Measurements from ENCODE around the gene ESYT2. TPM values are rescaled to one million over a fixed set of nuclear protein-coding genes. Genes with fewer than 3 reads are reported as not detected.

The ESYT2 gene
- total RNA-seq, 1 donor from 2014 or later = 83.9 TPM

DNA sequence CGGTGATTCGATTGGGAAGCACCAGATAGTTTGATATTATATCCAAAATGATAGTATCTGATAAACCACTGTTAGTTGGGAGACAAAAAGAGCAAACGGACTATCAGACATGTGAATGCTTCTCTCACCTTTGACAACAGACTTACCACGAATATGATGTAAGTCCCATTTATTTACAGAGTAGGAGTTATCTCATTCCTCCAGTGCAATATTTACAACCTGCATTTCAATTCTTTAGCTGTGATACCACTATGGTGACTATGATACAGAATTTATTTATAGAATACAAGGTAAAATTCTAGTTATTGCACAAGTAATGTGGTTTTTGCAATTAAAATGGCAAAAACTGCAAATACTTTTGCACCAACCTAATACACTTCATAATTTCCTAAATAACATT lies 61.6 kb downstream of the ESYT2 start:
- no peak for DNase-seq (ENCODE audit: low spot score)

DNA sequence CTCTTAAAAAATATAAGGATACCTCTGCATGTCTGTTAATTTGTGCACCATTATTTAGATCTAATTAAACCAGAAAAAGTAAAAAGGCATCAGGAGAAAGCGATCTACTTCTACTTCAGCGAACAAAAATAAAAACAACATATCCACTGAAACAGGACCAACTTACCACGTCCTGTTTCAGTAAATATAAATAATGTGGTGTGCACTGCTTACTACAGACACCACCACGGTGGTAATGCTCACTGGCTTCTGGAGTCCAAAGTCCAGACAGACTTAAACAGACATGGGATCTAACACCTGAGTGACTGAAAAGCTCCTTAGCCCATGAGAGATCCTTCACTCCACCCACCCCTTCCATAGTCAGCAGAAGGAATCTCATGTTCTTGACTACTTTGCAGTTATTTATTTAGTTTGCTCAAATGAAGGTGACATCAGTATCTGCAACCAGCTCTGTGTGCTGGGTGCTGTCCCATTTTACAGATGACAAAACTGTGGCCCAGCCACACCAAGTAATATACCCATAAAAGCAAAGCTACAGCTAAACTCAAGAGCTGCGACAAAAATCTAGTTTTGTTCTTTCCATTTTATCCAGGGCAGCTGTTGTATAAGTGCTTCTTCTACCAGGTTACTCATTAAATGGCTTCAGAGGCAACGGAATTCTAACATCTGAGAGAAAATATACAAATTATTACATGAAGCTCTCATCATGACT lies 62.6 kb downstream of the ESYT2 start:
- no peak for DNase-seq (ENCODE audit: low spot score)

DNA sequence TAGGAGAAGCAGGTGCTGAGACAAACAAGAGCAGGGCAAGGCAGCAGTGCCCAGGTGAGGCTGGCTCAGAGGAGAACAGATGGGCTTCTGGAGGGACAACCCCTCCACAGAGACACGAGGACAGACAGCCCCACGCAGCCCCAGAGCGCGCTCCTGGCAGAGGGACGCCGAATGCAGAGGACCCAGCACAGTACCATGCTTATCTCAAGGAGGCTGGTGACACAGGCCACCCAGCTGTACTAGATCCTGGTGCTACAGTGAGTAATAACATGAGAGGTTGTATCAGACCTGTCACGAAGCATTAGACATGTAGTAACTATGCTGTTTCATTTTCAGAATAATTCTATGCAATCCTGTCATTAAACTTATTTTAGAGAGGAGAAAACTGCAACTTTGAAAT lies 64.3 kb downstream of the ESYT2 start:
- no peak for DNase-seq (ENCODE audit: low spot score)

GRCh38 chr7:158763454-158764033 lies 65.8 kb downstream of the ESYT2 start:
- DNase-seq (ENCODE audit: low spot score) = no peak

GRCh38 chr7:158761945-158762344 lies 67.4 kb downstream of the ESYT2 start:
- DNase-seq (ENCODE audit: low spot score) = no peak

DNA sequence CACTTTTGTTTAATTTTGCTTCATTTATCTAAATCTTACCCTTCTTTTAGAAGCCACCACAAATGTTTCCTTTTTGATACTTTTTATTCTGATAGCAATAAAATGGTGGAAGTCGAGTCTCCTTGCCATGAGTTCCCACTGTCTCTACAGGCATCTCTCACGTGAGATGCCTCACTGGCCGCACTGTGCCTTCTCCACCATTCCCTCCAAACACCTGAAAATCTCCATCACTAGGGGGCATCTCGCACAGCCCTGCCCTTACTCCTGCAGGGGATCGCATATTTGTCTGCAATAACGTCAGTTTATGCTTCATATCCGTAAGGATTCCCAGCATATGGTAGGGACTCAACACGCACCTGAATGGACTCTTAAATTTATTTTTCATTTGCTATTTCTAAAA lies 68.4 kb downstream of the ESYT2 start:
- no peak for DNase-seq (ENCODE audit: low spot score)

DNA sequence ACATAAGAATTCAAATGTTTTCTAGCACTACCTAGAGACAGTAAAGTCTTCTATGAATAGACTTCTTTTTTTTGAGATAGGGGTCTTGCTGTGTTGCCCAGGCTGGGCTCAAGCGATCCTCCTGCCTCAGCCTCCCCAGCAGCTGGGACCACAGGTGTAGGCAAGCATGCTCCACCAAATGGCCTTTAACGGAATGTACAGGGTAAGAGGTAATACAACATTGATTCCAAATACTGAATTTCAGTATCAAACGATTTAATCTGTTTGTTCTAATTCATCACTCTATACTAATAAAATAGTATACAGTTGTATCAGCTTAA lies 68.9 kb downstream of the ESYT2 start:
- DNase-seq (ENCODE audit: low spot score) = no peak

DNA sequence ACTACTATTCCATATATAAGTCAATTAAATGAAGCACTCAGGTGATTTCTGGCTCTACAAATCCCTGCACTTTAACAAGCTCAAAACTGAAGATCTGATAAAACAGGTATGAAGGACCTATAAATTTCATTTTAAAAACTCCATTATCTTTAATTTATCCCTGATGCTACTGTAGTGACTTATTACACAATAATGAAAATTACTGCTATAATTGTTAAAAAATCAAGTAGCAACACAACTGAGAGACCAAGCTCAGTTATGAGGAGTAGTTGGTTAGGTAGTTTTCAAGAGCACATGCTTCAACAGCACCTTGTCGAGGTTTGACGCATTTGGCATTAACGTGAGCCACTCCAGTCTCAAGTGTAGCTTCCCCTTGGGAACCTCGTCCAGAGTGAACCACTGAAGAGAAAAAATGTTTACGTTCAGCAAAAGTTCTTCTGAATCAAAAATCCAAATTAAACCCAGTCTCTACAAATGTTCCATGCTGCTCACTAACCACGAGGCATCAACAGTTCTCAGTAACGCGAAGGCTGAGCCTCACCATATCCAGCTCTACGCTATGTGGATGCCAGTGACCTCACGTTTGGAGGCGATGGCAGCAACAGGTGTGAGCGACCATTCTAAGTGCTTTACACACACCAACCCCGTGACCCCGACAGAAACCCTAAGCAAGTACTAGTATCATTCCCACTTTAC lies 69.4 kb downstream of the ESYT2 start:
- DNase-seq (ENCODE audit: low spot score) = no peak

DNA sequence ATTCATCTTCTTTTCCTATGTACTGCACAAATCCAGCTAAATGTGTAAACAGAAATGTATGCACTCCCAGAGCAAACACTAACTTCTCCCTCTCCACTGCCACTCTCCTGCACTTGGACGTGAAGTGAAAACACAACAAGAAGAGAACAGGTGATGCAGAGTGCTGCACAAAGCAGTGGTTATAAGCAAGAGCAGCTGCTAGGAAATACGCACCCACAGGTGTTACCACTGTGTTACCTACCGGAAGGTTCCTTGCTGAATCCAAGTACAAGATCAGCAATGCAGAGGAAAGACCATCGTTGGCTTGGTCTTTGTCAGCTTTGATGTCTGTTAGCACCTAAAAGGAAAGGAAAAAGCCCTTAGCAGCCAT lies 70.1 kb downstream of the ESYT2 start:
- no peak for DNase-seq (ENCODE audit: low spot score)

DNA sequence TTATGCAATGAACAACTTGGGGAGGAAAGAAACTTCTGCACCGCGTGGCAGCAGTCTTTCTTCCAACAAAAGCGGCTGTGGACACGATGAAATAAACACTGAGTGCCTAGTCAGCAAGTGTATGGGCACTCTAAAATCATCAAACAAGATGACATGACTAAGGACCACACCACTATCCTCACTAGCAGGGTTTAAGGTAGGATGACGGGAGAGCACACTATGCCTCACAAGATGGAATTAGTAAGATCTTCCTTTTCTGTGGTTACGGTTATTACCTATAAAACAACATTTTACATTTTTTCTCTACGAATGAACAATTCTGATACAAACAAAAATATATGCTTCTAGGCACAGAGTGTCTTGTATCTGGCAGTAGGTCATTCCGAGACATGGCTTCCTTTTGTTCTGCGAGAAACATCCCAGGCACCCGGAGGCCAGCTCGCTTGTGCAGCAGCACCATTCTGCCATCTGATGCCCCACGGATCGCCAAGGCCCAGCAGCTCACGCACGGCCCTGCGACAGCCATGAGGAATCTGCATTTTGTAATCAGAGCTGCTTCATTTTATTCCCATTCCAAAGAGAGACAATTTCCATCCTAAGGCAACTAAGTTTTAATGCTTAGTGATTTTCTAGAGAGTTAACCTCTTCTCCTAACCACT lies 70.6 kb downstream of the ESYT2 start:
- DNase-seq (ENCODE audit: low spot score) = no peak

- no peak for DNase-seq (ENCODE audit: low spot score)
Observed at GRCh38 chr7:158757404-158757989, 71.8 kb downstream of the ESYT2 start.

- DNase-seq (ENCODE audit: low spot score) = no peak
Observed at GRCh38 chr7:158754746-158755444, 74.4 kb downstream of the ESYT2 start.

GRCh38 chr7:158753900-158754299 lies 75.4 kb downstream of the ESYT2 start:
- DNase-seq (ENCODE audit: low spot score) = no peak

DNA sequence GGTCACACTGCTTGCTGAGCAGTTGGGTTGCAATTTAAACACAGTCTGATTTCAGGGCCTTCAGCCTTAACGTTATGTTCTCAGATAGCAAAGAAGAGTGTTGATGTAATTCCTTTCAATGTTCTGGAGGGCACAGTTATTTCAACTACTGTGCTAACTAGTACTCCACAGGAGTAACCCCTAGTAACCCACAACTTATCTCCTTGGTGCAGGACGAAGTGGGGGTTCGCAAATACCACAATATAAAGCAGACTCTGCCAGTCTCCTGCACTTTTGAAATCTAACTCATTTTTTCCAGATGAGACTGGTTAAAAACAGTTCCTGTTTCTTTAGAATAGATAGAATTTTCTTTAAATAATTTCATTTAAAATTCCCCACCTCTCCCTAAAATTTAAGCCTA lies 77.6 kb downstream of the ESYT2 start:
- DNase-seq (ENCODE audit: low spot score) = no peak

GRCh38 chr7:158751199-158751598 lies 78.1 kb downstream of the ESYT2 start:
- no peak for DNase-seq (ENCODE audit: low spot score)

DNA sequence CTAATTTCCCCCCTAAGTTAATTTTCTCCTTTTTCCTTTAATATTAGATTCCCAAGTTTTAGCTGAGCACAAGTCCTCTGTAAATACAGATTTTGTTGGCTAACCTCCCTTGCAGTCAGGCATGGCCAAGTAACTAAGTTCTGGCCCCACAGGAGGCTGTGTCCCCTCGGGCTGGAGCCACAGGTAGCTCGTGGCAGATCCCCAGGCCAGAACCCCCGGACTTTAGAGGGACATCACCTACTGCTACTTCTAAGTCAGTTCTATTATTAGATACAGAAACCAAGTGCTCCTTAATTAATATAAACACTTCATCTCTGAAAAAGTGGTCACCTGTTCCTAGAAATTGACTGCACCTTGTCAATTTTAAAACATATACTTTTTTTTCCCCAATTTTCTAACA lies 78.6 kb downstream of the ESYT2 start:
- no peak for DNase-seq (ENCODE audit: low spot score)

DNA sequence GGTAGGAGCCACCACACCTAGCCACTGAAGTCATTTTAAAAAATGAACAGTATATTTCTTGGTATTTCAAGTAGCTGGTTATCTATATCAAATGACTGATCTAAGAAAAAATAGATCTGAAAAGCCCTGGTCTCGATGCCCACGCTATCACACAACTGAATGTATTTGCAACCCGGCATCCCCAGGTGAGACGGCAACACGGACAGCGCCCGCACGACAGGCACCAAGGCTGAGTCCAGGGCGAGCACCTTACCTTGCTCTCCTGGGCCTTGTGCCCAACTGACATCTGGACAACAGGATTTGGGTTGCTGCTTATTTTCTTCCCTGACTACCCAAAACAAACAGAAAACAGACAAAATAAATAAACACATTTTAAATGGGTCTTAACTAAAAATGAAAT lies 79.9 kb downstream of the ESYT2 start:
- DNase-seq (ENCODE audit: low spot score) = no peak

DNA sequence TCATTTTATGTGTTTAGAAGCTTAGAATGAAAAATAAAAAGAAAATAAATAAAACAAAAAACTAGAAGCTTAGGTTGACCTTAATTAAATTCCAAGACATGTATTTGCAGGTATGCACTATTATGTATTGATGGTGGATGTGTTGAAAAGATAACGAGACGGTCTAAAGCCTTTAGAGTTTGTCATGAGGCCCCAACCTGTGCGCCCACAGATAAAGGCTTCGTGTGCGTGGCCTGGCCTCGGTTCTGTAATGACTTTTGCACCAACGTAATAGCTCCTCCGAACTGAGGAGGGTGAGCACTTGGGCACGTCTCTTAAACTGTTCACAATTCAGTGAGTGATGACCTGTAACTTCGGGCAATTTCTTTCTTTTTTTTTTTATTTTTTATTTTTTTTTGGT lies 81.0 kb downstream of the ESYT2 start:
- no peak for DNase-seq (ENCODE audit: low spot score)

GRCh38 chr7:158747408-158747807 lies 81.9 kb downstream of the ESYT2 start:
- DNase-seq (ENCODE audit: low spot score) = no peak

- no peak for DNase-seq (ENCODE audit: low spot score)
Observed at GRCh38 chr7:158746957-158747356, 82.4 kb downstream of the ESYT2 start.

DNA sequence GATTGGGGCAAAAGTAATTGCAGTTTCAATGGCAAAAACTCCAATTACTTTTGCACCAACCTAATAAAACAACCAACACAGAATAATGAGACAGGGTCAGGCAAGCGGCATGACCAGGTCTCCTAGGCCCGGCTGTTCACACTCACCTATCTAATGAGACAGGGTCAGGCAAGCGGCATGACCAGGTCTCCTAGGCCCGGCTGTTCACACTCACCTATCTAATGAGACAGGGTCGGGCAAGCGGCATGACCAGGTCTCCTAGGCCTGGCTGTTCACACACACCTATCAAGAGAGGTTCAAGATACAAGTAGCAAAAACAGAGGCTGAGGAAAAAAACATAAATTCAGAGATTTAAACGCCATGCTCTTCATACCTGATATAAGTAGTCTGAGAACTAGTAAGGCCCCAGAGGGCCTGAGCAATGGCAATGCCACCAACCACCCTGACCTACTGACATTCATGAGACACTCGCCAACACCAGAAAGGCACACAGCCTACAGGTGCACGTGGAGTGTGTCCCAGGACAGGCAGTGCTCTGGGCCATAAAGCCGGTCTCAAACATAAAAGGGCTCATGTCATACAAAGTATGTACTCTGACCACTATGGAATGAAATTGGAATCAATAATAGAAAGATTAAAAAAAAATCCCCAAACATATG lies 84.1 kb downstream of the ESYT2 start:
- DNase-seq (ENCODE audit: low spot score) = no peak

Data from ureter (tissue), 1 donor.